KMS-11 (cell line): ENCODE results near the gene CDAN1.

Experiments used
- H2AFZ ChIP-seq: fragments of 200-600 bp; sonication (generic); 2 replicates; pipeline ENCODE4 v1.6.1; 2016; ENCODE audit warnings: antibody characterized with exemption, mixed run types, low read depth
- H3K27ac ChIP-seq: fragments of 200-600 bp; sonication (generic); 2 replicates; pipeline ENCODE4 v1.6.1; 2016; ENCODE audit warnings: mild to moderate bottlenecking, mixed run types
- H3K27me3 ChIP-seq: fragments of 200-600 bp; sonication (generic); 2 replicates; pipeline ENCODE4 v1.6.1; 2017; ENCODE audit warnings: mild to moderate bottlenecking, low read depth, mixed run types, moderate library complexity; ENCODE audit not compliant: insufficient read depth
- H3K36me3 ChIP-seq: fragments of 200-600 bp; sonication (generic); 2 replicates; pipeline ENCODE4 v1.6.1; 2017; ENCODE audit warnings: mild to moderate bottlenecking, mixed run types; ENCODE audit not compliant: insufficient read depth
- H3K4me1 ChIP-seq: fragments of 200-600 bp; sonication (generic); 2 replicates; pipeline ENCODE4 v1.6.1; 2016; ENCODE audit warnings: mild to moderate bottlenecking, low read depth, mixed run types; ENCODE audit not compliant: poor library complexity, severe bottlenecking
- H3K4me2 ChIP-seq: fragments of 200-600 bp; sonication (generic); 2 replicates; pipeline ENCODE4 v1.7.0; 2016; ENCODE audit warnings: mild to moderate bottlenecking, mixed run types
- H3K4me3 ChIP-seq: fragments of 200-600 bp; sonication (generic); IDR thresholded peaks from 2 replicates; pipeline ENCODE4 v1.6.1; 2017; ENCODE audit warnings: low read depth, low read length, mixed read lengths; ENCODE audit not compliant: insufficient read depth
- H3K79me2 ChIP-seq: fragments of 200-600 bp; sonication (generic); 2 replicates; pipeline ENCODE4 v1.6.1; 2016; ENCODE audit warnings: low read depth, mixed run types; ENCODE audit not compliant: insufficient read depth
- H3K9ac ChIP-seq: fragments of 200-600 bp; sonication (generic); 2 replicates; pipeline ENCODE4 v1.6.1; 2016; ENCODE audit warnings: mild to moderate bottlenecking, mixed run types
- H4K20me1 ChIP-seq: fragments of 200-600 bp; sonication (generic); 2 replicates; pipeline ENCODE4 v1.6.1; 2016; ENCODE audit warnings: mild to moderate bottlenecking, mixed run types; ENCODE audit not compliant: insufficient read depth
- CTCF ChIP-seq: fragments of 200-600 bp; sonication (generic); conservative IDR thresholded peaks from 2 replicates; pipeline ENCODE4 v1.6.1; 2017; ENCODE audit warnings: low read depth, mild to moderate bottlenecking, antibody characterized with exemption, low read length, moderate library complexity, mixed read lengths

Gene CDAN1

GRCh38 chr15:42736793-42737528, at the start of gene CDAN1:
CDAN1 (minus strand) TSS chr15:42737128; CDS start chr15:42737102, 26 bp downstream.
- peak within 1 kb of the TSS; percentile 63; the same call in 1 of the 2 replicates for H3K9ac ChIP-seq
- H3K4me3 ChIP-seq: no peak within 1 kb of the TSS
- no peaks in the 10 kb centered on the region for H3K36me3 ChIP-seq
- no peaks in the 10 kb centered on the region for H4K20me1 ChIP-seq
- H3K27me3 ChIP-seq: no peaks in the 10 kb centered on the region
- H3K4me2 ChIP-seq: peak within 1 kb of the TSS; percentile 87
- no peaks in the 10 kb centered on the region for H3K79me2 ChIP-seq
- H3K4me1 ChIP-seq: peaks cover 7% of the 10 kb centered on the region
- peak within 1 kb of the TSS; percentile 89 for H2AFZ ChIP-seq
- no peak for TF ChIP-seq CTCF
- peak within 1 kb of the TSS; percentile 42 for H3K27ac ChIP-seq

GRCh38 chr15:42785569-42785968, 48.6 kb upstream of the CDAN1 start:
- H3K27ac ChIP-seq: no peak overlapping the region
- no peak for TF ChIP-seq CTCF
- no peak overlapping the region for H3K9ac ChIP-seq
- no peaks in the 10 kb centered on the region for H3K79me2 ChIP-seq
- no peaks in the 10 kb centered on the region for H4K20me1 ChIP-seq
- H3K4me1 ChIP-seq: peaks cover 9% of the 10 kb centered on the region
- H3K4me3 ChIP-seq: no peak overlapping the region
- H3K36me3 ChIP-seq: no peaks in the 10 kb centered on the region
- no peaks in the 10 kb centered on the region for H3K27me3 ChIP-seq
- H2AFZ ChIP-seq: no peak overlapping the region
- no peak overlapping the region for H3K4me2 ChIP-seq

GRCh38 chr15:42784705-42785104, 47.8 kb upstream of the CDAN1 start:
- Histone ChIP-seq H3K4me3 (no peak overlapping the region), H3K9ac (no peak overlapping the region), H3K79me2 (no peaks in the 10 kb centered on the region), H3K27ac (no peak overlapping the region), H3K27me3 (no peaks in the 10 kb centered on the region), H2AFZ (no peak overlapping the region), H3K4me2 (no peak overlapping the region), H3K36me3 (no peaks in the 10 kb centered on the region), H3K4me1 (peaks cover 9% of the 10 kb centered on the region), H4K20me1 (no peaks in the 10 kb centered on the region)
- TF ChIP-seq CTCF: no peak

- H3K4me3 ChIP-seq: no peak overlapping the region
- no peak overlapping the region for H2AFZ ChIP-seq
- no peak overlapping the region for H3K4me2 ChIP-seq
- H3K27me3 ChIP-seq: no peaks in the 10 kb centered on the region
- H3K4me1 ChIP-seq: peaks cover 9% of the 10 kb centered on the region
- H4K20me1 ChIP-seq: no peaks in the 10 kb centered on the region
- H3K9ac ChIP-seq: no peak overlapping the region
- H3K36me3 ChIP-seq: no peaks in the 10 kb centered on the region
- H3K27ac ChIP-seq: no peak overlapping the region
- no peak for TF ChIP-seq CTCF
- H3K79me2 ChIP-seq: no peaks in the 10 kb centered on the region
Measured at GRCh38 chr15:42782716-42783115, 45.8 kb upstream of the CDAN1 start.
